Non-pigmented ciliary epithelial cell (primary cell): ENCODE measurements around the gene IFT43.

Experiments used
- DNase-seq: peaks from one replicate; pipeline ENCODE4 v3.0.0-alpha.2; 2010; ENCODE audit warnings: low read depth

The IFT43 gene

DNA sequence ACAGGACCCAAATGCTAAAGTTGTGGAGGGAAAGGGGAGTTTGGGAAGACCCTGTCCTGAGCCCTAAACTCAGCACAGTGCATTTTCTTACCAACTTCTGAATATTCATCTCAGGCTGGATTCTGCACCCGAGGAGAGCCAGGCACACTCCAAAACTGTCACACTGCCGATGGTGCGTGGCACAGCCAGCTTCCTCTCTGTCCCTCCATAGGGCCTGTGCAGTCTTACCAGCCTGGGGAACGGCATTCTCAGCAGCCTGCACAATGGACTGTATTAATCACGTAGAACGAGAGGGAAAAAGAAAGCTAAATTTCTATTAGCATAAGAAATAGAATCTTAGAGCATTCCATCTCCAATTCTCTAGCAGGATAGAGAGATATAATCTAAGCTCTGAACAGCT, 94.9 kb downstream of the IFT43 start:
- no peak for DNase-seq

DNA sequence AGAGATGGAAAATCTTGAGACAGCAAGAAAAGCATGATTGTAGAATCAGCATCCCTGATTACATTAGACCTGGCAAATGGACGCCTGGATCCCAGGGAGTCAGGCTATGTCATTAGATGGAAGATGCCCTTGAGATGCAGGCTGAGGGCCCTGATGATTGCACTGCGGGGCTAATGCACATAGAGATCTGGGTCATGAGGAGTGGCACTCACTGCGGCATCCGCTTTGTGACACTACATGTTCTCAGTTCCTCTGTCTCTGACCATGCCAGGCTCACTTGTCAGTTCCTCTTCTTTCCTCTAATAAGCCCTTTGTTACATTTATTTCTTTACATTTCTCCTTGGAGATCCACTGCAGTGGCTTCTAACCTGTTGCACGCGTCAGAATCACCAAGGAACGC, 96.1 kb downstream of the IFT43 start:
- DNase-seq = no peak

DNA sequence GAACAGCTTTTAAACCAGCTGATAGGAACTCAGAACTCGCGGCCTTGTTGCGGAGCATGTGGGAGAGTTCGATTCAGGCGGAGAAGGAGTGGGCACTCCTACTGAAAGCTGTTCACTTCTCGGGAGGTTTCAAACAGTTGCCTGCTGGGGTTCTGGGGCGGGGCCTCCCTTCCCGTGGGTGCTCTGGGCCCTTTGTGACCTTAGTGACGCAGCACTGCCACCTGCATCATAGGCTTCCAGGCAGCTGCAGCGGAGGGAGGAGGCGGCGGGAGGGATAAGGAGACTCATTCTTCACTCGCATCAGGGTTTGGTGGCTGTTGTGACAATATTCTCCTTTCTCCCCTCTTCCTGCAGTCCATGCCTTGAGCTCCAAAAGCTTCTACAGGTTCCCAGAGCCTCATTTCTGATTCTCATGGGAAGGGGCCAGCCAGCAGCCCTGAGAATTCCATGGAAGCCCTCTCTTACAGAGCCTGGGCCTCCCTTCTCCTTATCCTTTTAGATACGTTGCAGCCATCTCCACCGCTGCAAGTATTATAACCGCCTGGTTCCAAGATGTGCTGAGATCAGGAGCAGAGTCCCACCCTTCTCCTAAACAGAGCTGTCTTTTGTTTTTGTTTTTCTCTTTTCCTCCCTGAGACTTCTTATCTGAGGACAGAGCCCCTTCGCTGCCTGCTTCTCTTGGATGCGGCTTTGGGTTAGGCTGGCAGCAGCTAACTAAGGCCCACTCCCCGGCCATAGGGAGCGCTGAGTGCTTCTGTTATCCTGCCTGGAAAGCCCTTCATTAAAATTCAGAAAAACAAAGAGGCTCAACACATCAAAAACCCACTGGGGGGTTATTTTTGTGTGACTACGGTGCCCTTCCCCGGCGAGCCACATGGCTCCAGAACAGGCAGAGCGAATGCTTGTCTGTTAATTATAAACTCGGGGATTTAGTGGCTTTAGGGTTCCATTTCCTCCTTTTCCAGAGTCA, 98.5 kb downstream of the IFT43 start:
- DNase-seq = no peak

DNA sequence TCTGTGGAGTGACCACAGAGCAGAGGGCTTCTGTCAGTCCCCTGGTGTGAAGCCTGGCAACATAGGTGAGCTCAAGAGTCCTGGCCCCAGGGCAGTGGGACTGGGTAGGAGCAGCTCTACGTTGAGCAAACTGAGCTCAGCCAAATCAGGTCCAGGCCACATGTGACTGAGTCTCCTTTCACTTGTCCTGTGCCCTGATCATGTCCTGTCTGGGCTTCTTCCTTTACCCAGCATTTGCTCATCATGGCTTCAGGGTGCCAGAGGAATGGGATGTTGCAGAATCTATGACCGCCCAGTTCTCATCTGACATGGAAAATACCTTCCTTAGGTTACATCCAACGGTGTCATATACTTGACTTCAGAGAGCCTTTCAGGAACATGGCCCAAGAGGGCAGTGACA, 99.8 kb downstream of the IFT43 start:
- DNase-seq = no peak

DNA sequence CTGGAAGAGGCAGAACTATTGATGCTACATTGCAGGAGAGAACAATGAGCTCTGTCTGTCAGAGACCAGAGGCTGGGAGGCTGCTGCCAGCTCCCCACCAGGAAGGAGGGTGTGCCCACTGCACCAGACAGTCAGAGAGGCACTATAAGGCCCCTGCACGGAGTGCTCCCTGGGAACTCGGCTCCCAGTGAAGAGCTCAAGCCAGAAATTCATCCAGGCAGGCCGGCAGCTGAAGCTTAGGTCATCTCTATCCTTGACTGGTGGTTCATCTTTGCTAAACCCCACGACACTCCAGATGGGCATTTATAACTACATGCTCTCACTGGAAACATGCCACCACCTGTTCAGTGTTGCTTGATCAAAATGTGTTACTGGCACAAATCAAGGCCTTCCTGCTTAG, 101.1 kb downstream of the IFT43 start:
- no peak for DNase-seq

DNA sequence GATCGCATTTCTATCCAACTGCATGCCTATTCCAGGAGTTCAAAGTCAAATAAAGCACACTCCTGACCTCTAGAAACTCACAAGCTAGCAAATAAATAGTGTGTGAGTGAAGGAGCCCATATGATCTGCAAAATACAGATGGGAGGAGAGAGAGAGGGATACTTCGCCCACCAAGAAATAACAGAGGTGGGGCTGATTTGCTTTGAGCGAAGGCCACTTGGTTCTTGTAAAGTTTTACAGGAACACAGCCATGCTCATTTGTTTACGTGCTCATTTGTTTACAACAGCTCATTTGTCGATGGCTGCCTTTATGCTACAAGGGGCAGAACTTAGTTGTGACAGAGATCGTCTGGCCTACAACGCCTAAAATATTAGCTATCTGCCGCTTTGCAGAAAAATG, 102.8 kb downstream of the IFT43 start:
- no peak for DNase-seq

- DNase-seq = no peak
These were observed 103.4 kb downstream of the IFT43 start for GRCh38 chr14:76088771-76089571.

- DNase-seq = no peak
These were observed 104.0 kb downstream of the IFT43 start for GRCh38 chr14:76089575-76089974.

GRCh38 chr14:76090616-76091391, 105.2 kb downstream of the IFT43 start:
- DNase-seq = no peak

DNA sequence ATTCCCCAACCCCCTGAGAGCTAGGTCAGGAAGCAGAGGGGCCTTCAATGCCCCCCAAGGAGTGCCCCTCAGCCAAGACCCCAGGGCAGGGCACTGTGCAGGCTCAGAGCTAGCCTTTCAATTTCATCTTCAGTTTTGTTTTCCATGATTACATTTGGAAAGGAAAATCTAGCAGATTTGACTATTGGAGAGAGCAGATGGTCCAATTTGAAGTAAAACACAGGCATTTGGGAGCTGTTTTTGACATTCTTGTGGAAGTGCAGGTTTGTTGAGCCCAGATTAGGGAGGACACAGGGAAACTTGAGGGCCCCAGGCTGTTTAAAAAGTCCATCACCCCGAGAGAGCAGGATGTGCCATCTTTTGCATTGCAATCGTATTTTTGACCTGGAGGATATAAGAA, 107.5 kb downstream of the IFT43 start:
- no peak for DNase-seq

- no peak for DNase-seq
These were observed 110.7 kb downstream of the IFT43 start for GRCh38 chr14:76096257-76096656.

GRCh38 chr14:76097547-76097946, 112.0 kb downstream of the IFT43 start:
- no peak for DNase-seq

GRCh38 chr14:76098047-76098446, 112.5 kb downstream of the IFT43 start:
- no peak for DNase-seq

GRCh38 chr14:76098916-76099675, 113.5 kb downstream of the IFT43 start:
- no peak for DNase-seq

DNA sequence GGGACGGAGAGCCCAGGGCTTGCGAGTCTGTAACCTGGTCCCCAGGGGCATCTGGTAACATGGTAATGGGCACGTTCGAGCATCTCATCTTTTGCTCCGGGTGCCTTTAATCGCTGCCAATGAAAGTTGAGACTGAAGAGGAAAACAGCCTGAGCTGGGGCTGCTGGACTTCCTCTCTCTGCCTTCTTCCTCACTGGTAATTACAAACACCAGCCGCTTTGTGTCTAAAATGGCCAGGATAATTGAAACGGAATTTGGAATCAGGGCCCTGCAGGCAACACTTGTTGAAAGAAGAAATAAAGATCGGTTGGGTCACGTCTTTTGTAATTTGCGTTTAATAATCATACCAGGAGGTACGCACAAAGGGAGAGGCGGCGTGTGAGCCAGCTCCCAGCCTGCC, 114.7 kb downstream of the IFT43 start:
- DNase-seq = no peak

DNA sequence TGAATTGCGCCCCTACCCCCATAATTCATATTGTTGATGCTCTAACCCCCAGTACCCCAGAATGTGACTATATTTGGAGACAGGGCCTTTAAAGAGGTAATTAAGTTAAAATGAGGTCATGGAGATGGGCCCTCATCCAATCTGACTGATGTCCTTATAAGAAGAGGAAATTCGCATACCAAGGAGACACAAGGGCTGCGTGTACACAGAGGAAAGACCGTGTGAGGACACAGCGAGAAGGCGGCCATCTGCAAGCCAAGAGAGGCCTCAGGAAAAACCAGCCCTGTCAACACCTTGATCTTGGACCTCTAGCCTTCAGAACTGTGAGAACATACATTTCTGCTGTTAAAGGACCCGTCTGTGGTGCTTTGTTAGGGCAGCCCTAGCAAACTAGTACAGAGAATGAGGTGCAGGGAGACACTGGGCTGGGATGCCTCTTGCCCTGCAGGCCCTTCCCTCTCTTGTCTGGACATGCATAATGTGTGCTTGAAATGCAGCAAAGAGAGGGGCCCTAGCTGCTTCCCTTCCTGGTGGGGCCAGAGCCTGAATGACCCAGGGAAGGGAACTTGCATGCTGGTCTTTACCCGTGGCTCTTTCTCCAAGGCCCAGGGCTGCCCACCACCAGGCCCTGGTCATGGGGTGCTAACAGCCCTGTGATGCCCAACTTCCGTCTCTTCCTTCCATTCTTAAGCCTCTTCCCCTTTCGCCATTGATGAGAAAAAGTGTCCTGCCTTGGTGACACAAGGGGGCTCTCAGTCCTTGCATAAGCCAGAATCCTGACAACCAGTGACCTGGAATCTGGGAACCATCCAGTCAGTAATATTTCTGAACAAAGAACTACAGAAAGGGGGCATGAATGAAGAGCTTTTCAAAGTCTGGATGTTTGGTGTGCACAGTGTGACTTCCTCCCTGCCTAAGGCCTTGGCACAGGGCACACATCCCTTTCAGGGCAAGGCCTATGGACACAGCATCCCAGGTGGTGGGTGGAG, 116.1 kb downstream of the IFT43 start:
- no peak for DNase-seq

GRCh38 chr14:76104802-76105355, 119.3 kb downstream of the IFT43 start:
- no peak for DNase-seq

DNA sequence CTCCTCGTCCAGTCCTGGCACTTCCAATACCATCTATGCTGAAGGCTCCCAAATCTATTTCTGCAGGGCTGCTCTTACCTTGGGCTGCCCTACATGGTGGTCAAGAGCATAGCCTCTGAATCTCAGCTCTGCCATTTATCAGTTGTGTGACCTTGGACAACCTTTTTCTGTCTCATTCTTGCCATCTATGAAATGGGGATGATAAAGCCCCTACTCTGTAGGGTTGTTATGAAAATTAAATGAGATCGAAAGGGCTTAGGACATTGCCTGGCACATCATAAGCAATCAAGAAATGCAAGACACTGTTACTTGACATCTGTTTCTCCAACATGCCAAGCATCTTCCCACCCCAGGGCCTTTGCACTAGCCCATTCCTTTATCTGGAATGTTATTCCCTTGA, 120.6 kb downstream of the IFT43 start:
- no peak for DNase-seq

DNA sequence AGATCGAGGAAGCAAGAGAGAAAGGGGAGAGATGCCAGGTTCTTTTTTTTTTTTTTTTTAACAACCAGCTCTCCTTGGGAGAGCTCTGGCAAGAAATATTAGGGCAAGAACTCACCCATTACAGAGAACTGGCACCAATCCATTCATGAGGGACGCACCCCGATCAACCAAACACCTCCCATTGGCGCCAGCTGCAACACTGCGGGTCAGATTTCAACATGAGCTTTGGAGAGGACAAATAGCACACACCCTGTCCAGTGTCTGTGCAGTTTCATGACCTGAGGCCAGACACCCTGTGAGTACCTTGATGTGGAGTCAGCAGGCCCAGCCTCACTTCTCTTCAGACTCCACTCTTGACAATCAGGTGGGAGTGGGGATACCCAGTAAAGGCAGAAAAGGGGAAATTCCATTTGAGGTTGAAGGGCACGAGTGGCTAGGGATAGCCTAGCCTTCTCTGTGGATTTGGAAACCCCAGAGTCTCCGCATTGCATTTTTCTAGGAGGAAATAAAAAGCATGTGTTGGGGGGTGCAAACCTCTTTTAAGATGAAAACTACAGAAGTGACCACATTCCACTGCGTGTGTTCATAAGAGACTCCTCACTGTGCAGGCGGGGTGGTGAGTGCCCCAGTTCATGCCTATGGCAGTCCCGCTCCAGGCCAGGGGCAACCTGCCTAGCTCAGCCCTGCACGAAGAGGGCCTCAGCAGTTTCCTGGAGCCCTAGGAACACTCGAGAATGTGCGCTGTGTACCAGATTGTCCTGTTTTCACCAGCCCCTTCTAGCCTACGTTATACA, 123.7 kb downstream of the IFT43 start:
- DNase-seq = no peak
